DND-41 (cell line): ENCODE measurements around the gene DDX39A.

Experiments used
- CTCF ChIP-seq: IDR thresholded peaks from 2 replicates; pipeline ENCODE4 v1.5.1; 2012; ENCODE audit warnings: borderline replicate concordance, low read length, moderate library complexity, mild to moderate bottlenecking; ENCODE audit not compliant: poor library complexity, severe bottlenecking; ENCODE audit errors: extremely low read depth
- EZH2 ChIP-seq: IDR thresholded peaks from 3 replicates; pipeline ENCODE4 v1.6.1; 2012; ENCODE audit warnings: borderline replicate concordance, low read depth, mild to moderate bottlenecking, moderate library complexity, low read length, inconsistent platforms; ENCODE audit not compliant: severe bottlenecking

- peak; percentile 87 for TF ChIP-seq CTCF
- TF ChIP-seq EZH2 = no peak
These were observed 13.1 kb downstream of the DDX39A start for GRCh38 chr19:14405758-14406644.
